ENCODE measurements around the gene TSPAN18.

TSPAN18 gene

GRCh38 chr11:44726283-44727113 is at the start of gene TSPAN18:
Gene TSPAN18 (plus strand): TSS chr11:44726962. CDS start chr11:44906417, 179,455 bp downstream.
- H3K36me3 ChIP-seq (replicated peaks; ENCODE audit: low read depth, low read length): no peaks in the 10 kb centered on the region
- no peak within 1 kb of the TSS for H3K27ac ChIP-seq (ENCODE audit: low read length)
- no peaks in the 10 kb centered on the region for H3K79me2 ChIP-seq (ENCODE audit: low read length)
- H3K4me2 ChIP-seq (ENCODE audit: low read length): peak within 1 kb of the TSS; percentile 85
- H2AFZ ChIP-seq (ENCODE audit: low read depth, low read length): peak within 1 kb of the TSS; percentile 77
- TF ChIP-seq EZH2phosphoT487 (IDR thresholded peaks at IDR 0.05; ENCODE audit: low read depth) (no peak), CTCF (IDR thresholded peaks at IDR 0.05; ENCODE audit: low read depth, low read length) (no peak)
- H3K27me3 ChIP-seq (ENCODE audit: low read depth, low read length): peaks cover 17% of the 10 kb centered on the region
- H3K9me3 ChIP-seq (ENCODE audit: insufficient read depth, low read length): no peaks in the 10 kb centered on the region
- peak within 1 kb of the TSS; percentile 64 for H3K4me3 ChIP-seq (ENCODE audit: low read length)
- peak within 1 kb of the TSS; percentile 10; the same call in 1 of the 2 replicates for H3K9ac ChIP-seq (ENCODE audit: low read length)
- no peaks in the 10 kb centered on the region for H4K20me1 ChIP-seq (ENCODE audit: insufficient read depth, low read length)
- H3K4me1 ChIP-seq (ENCODE audit: low read length): peaks cover 19% of the 10 kb centered on the region

GRCh38 chr11:44680982-44681597 is 45.7 kb upstream of the TSPAN18 start:
- Histone ChIP-seq H3K9ac (ENCODE audit: low read length) (no peak overlapping the region), H4K20me1 (ENCODE audit: insufficient read depth, low read length) (no peaks in the 10 kb centered on the region), H3K27me3 (ENCODE audit: low read depth, low read length) (0 out of 2 replicates have a peak, but pooled peaks cover 8% of the 10 kb centered on the region), H3K27ac (ENCODE audit: low read length) (no peak overlapping the region), H3K36me3 (replicated peaks; ENCODE audit: low read depth, low read length) (no peaks in the 10 kb centered on the region), H3K4me1 (ENCODE audit: low read length) (peaks cover 4% of the 10 kb centered on the region), H2AFZ (ENCODE audit: low read depth, low read length) (no peak overlapping the region), H3K9me3 (ENCODE audit: insufficient read depth, low read length) (no peaks in the 10 kb centered on the region), H3K4me2 (ENCODE audit: low read length) (no peak overlapping the region), H3K79me2 (ENCODE audit: low read length) (no peaks in the 10 kb centered on the region), H3K4me3 (ENCODE audit: low read length) (no peak overlapping the region)
- no peak for TF ChIP-seq CTCF (IDR thresholded peaks at IDR 0.05; ENCODE audit: low read depth, low read length)
- TF ChIP-seq EZH2phosphoT487 (IDR thresholded peaks at IDR 0.05; ENCODE audit: low read depth): no peak

- H3K27ac ChIP-seq (ENCODE audit: low read length): no peak overlapping the region
- H3K4me1 ChIP-seq (ENCODE audit: low read length): peaks cover 10% of the 10 kb centered on the region
- H2AFZ ChIP-seq (ENCODE audit: low read depth, low read length): no peak overlapping the region
- no peaks in the 10 kb centered on the region for H3K36me3 ChIP-seq (replicated peaks; ENCODE audit: low read depth, low read length)
- no peak overlapping the region for H3K4me2 ChIP-seq (ENCODE audit: low read length)
- TF ChIP-seq EZH2phosphoT487 (IDR thresholded peaks at IDR 0.05; ENCODE audit: low read depth) (no peak), CTCF (IDR thresholded peaks at IDR 0.05; ENCODE audit: low read depth, low read length) (no peak)
- H3K9ac ChIP-seq (ENCODE audit: low read length): no peak overlapping the region
- H3K27me3 ChIP-seq (ENCODE audit: low read depth, low read length): 0 out of 2 replicates have a peak, but pooled peaks cover 8% of the 10 kb centered on the region
- no peak overlapping the region for H3K4me3 ChIP-seq (ENCODE audit: low read length)
- H3K79me2 ChIP-seq (ENCODE audit: low read length): no peaks in the 10 kb centered on the region
- no peaks in the 10 kb centered on the region for H4K20me1 ChIP-seq (ENCODE audit: insufficient read depth, low read length)
- no peaks in the 10 kb centered on the region for H3K9me3 ChIP-seq (ENCODE audit: insufficient read depth, low read length)
Measured at GRCh38 chr11:44681698-44682097, 45.1 kb upstream of the TSPAN18 start.

- peaks cover 26% of the 10 kb centered on the region for H3K4me1 ChIP-seq (ENCODE audit: low read length)
- H3K79me2 ChIP-seq (ENCODE audit: low read length): no peaks in the 10 kb centered on the region
- H3K27me3 ChIP-seq (ENCODE audit: low read depth, low read length): 0 out of 2 replicates have a peak, but pooled peaks cover 8% of the 10 kb centered on the region
- TF ChIP-seq CTCF (IDR thresholded peaks at IDR 0.05; ENCODE audit: low read depth, low read length) (no peak), EZH2phosphoT487 (IDR thresholded peaks at IDR 0.05; ENCODE audit: low read depth) (no peak)
- H3K9me3 ChIP-seq (ENCODE audit: insufficient read depth, low read length): 0 out of 2 replicates have a peak, but pooled peaks cover 5% of the 10 kb centered on the region
- no peak overlapping the region for H2AFZ ChIP-seq (ENCODE audit: low read depth, low read length)
- no peak overlapping the region for H3K4me3 ChIP-seq (ENCODE audit: low read length)
- no peak overlapping the region for H3K27ac ChIP-seq (ENCODE audit: low read length)
- peaks cover 3% of the 10 kb centered on the region for H3K36me3 ChIP-seq (replicated peaks; ENCODE audit: low read depth, low read length)
- no peak overlapping the region for H3K4me2 ChIP-seq (ENCODE audit: low read length)
- H3K9ac ChIP-seq (ENCODE audit: low read length): no peak overlapping the region
- H4K20me1 ChIP-seq (ENCODE audit: insufficient read depth, low read length): no peaks in the 10 kb centered on the region
Measured at GRCh38 chr11:44684859-44685281, 41.9 kb upstream of the TSPAN18 start.

All from OCI-LY3 (cell line).